Measurements from ENCODE around the gene C6orf132.

Gene C6orf132, protein sequence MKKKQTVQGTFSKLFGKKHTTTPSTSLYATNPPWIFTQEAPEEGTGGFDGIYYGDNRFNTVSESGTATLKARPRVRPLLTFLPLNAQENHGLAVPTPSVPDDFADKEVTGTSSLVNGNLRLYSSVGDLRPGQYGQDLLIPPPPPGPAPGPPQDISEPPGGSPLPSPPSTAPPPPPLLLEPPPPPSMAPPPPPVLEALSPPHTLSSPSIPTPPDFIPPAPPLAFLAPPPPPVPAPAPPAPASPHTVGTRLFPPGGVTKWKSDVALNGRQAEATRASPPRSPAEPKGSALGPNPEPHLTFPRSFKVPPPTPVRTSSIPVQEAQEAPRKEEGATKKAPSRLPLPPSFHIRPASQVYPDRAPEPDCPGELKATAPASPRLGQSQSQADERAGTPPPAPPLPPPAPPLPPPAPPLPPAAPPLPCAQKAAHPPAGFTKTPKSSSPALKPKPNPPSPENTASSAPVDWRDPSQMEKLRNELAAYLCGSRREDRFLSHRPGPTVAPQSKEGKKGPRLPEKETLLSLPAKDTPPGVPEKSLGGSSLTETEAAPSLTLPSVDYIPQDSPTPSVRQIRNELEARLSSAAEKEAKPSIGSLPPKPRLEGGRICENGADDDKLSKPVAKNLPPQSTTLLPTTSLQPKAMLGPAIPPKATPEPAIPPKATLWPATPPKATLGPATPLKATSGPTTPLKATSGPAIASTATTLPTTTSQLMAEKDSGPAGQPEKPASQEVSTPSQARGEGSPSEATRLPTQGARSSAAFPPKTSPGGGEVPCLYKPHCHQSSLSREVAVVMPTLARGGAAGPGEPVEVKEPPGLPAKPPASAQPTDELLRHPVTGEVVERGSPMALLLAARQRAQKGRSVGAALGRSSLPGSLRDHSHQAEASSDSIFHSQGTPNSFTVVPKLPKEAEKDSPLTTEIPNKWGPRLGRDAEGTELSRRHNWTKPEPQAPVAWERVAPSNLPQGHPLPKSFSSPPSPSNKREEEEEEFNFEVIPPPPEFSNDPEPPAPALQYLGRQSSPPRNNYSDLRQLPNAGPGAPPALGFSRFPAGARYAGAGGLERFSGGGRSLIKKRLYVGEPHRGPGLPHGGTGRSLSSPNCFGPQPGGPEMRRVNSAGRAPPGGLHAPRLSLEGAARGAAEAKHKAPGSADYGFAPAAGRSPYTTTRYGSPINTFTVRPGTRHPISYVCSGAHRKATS

DNA sequence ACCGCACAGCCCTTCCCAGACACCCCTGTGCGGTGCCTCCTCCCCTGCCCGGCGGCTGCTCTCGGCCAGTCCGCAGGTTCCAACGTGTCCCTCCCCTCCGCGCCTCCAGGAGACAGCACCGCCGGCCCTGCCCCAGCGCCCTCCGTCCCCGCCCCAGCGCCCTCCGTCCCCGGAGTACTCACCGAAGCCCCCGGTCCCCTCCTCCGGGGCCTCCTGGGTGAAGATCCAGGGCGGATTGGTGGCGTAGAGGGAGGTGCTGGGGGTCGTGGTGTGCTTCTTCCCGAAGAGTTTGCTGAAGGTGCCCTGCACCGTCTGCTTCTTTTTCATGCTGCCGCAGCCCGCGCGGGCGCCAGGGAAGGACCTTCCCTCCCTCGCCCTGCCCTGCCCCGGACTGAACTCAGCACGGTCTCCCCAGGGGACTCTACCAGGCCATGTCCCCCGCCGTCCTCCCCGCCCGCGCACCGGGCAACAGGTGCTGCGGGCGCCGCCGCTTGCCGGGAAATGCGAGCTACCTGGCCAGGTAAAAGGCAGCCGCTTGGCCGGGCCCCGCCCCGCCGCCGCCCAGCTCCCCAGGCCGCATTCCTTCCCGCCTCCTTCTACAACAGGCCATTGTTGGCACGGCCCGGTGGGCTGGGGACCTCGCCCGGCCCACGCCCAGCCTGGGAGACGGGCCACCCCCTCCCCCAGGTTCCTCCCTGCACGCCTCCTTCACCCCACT is at the start of gene C6orf132:
TSS of gene C6orf132 (minus strand) at position 503 of the 718 bp plus-strand sequence. CDS start at position 327, 176 bp downstream.
- no peak for DNase-seq
- TF ChIP-seq, protein P1, sequence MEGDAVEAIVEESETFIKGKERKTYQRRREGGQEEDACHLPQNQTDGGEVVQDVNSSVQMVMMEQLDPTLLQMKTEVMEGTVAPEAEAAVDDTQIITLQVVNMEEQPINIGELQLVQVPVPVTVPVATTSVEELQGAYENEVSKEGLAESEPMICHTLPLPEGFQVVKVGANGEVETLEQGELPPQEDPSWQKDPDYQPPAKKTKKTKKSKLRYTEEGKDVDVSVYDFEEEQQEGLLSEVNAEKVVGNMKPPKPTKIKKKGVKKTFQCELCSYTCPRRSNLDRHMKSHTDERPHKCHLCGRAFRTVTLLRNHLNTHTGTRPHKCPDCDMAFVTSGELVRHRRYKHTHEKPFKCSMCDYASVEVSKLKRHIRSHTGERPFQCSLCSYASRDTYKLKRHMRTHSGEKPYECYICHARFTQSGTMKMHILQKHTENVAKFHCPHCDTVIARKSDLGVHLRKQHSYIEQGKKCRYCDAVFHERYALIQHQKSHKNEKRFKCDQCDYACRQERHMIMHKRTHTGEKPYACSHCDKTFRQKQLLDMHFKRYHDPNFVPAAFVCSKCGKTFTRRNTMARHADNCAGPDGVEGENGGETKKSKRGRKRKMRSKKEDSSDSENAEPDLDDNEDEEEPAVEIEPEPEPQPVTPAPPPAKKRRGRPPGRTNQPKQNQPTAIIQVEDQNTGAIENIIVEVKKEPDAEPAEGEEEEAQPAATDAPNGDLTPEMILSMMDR (IDR thresholded peaks at IDR 0.05; ENCODE audit: low read depth, low read length, missing control alignments), result peak; percentile 7
- in situ Hi-C loops (cut with HindIII; ENCODE audit: low pct_ligation_motif_present, low sequenced_read_pairs), result no loop called here
- no peaks in the 10 kb centered on the region for H3K36me3 ChIP-seq (replicated peaks)
- no peaks in the 10 kb centered on the region for H3K27me3 ChIP-seq (replicated peaks)
- peak within 1 kb of the TSS; percentile 70 for H3K4me3 ChIP-seq (ENCODE audit: low read depth, low read length)
- peak within 1 kb of the TSS; percentile 91 for H3K27ac ChIP-seq

DNA sequence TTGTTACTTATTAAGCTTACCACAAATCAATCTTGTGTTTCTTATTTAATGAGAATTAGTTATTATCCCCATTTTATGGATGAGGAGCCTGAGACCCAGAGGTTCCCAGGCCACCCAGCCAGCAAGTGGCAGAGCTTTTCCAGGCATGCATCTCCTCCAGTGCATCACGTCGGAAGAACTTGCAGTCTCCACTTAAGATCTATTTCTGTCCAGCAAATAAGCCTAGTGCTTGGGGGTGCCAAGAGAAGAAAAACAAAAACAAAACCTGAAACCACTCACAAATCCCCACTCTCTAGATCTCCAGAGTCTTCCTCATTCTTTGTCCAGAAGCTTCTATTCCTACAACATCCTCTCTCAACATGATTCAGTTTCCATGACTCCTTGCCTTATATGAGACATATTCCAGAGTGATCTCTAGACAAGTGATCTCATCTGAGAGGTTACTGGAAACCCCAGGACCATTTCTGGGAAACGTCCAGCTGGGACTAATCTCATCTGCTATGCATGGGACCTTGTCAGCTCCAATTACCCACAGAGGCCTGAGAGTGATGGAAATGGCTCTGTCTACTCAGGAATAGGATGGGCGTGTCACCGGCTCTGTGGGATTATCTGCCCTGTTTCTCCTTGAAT is 48.2 kb upstream of the C6orf132 start:
- in situ Hi-C loops (cut with HindIII; ENCODE audit: low pct_ligation_motif_present, low sequenced_read_pairs), result no loop called here
- Histone ChIP-seq H3K4me3 (ENCODE audit: low read depth, low read length) (no peak overlapping the region), H3K27me3 (replicated peaks) (no peaks in the 10 kb centered on the region), H3K27ac (no peak overlapping the region), H3K36me3 (replicated peaks) (no peaks in the 10 kb centered on the region)
- TF ChIP-seq, protein P1 (IDR thresholded peaks at IDR 0.05; ENCODE audit: low read depth, low read length, missing control alignments), result no peak
- DNase-seq, result peak; percentile 77

DNA sequence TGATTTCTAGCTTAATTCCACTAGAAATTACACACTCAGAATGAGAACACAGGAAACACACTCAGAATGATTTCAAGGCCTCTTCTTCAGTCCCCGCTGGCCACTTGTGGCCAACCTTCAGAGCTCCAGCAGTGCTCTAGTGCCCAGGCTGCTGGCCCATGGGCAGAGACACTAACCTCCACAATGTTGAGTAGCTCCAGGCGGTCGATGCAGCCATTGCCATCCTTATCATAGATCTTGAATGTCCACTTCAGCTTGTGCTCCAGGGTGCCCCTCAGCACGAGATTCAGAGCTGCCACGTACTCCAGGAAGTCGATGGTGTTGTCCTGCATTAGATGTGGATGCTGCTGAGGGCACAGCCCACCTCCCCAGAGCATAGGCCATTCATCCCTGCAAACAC is 46.0 kb upstream of the C6orf132 start:
- no peak overlapping the region for H3K4me3 ChIP-seq (ENCODE audit: low read depth, low read length)
- in situ Hi-C loops (cut with HindIII; ENCODE audit: low pct_ligation_motif_present, low sequenced_read_pairs), result no loop called here
- no peak overlapping the region for H3K27ac ChIP-seq
- no peaks in the 10 kb centered on the region for H3K36me3 ChIP-seq (replicated peaks)
- TF ChIP-seq, protein P1 (IDR thresholded peaks at IDR 0.05; ENCODE audit: low read depth, low read length, missing control alignments), result no peak
- no peaks in the 10 kb centered on the region for H3K27me3 ChIP-seq (replicated peaks)
- no peak for DNase-seq

DNA sequence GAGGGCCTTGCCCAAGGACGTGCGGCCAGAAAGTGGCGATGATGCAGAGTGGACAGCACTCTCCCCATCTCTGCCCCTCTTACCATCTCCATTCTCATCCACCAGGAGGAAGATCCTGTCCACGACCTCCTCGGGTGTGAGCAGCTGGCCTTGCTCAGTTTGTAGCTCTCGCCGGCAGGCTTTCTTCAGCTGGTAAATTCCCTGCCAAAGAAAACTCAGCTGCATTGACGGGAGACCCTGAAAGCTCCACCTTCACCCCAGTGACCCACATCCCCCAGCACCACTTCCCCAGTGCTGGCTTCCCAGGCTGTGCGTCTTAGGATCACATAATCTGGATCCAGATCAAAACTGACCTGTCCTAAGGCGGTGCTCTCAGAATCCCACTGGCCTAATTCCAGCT is 43.2 kb upstream of the C6orf132 start:
- no peak overlapping the region for H3K27ac ChIP-seq
- in situ Hi-C loops (cut with HindIII; ENCODE audit: low pct_ligation_motif_present, low sequenced_read_pairs), result no loop called here
- no peaks in the 10 kb centered on the region for H3K27me3 ChIP-seq (replicated peaks)
- H3K36me3 ChIP-seq (replicated peaks), result no peaks in the 10 kb centered on the region
- TF ChIP-seq, protein P1 (IDR thresholded peaks at IDR 0.05; ENCODE audit: low read depth, low read length, missing control alignments), result no peak
- no peak overlapping the region for H3K4me3 ChIP-seq (ENCODE audit: low read depth, low read length)
- no peak for DNase-seq

DNA sequence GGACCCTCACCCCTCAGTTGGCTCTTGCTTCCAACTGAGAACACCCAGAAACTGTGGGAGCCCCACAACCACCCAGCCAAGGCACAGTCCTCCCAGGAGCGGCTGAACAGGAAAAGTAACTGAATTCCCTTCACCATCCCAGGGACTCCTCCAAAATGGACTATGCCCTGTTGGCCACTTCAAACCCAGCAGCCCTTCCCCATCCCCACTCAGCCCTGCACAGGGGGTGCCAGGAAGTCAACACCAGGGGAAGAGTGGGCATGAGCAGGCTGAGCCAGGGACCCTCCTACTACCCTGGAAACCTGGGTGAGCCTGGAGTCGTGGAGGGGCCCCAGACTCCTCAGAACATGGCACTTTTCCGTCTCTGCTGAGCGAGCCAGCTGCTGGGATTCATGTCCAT is 42.1 kb upstream of the C6orf132 start:
- in situ Hi-C loops (cut with HindIII; ENCODE audit: low pct_ligation_motif_present, low sequenced_read_pairs), result no loop called here
- TF ChIP-seq, protein P1 (IDR thresholded peaks at IDR 0.05; ENCODE audit: low read depth, low read length, missing control alignments), result no peak
- H3K4me3 ChIP-seq (ENCODE audit: low read depth, low read length), result no peak overlapping the region
- no peak for DNase-seq
- H3K27me3 ChIP-seq (replicated peaks), result no peaks in the 10 kb centered on the region
- H3K36me3 ChIP-seq (replicated peaks), result no peaks in the 10 kb centered on the region
- H3K27ac ChIP-seq, result no peak overlapping the region
